Measurements from ENCODE around the gene EML6. TPM values are rescaled to one million over a fixed set of nuclear protein-coding genes. Genes with fewer than 3 reads are reported as not detected.
A peak's percentile ranks its signal among the peaks of the same experiment; 100 is the strongest.

The EML6 gene
- total RNA-seq, 4 donors from 2014 or later = 2.7 to 42.5 (median 11.9) TPM

DNA sequence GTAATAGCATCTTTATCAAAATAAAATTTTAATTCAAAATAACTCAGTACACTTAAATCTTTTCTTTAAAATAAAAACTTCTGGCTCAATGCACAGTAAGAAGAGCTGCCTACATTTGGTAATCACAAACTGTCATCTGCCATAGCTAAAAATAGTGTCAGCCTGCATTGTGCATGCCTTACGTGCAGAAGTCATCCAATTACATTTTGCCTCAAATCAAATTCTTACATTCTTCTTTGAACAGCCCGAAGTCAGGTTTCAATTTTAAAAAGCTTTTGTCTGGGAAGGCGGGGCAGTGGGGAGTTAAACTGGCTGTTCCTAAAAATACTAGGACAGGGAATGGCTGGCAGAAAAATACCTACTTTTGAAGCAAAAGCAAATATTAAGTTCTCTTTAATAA, 275.7 kb downstream of the EML6 start:
- H3K4me3 ChIP-seq = peak overlapping the region; percentile 28 to 56 (median 44)
- ATAC-seq = peak; percentile 88 to 89
- DNase-seq = peak; percentile 40 to 50
- peak overlapping the region; percentile 89 to 94 (median 91) for H3K27ac ChIP-seq
- no peaks in the 10 kb centered on the region for H3K27me3 ChIP-seq
- in situ Hi-C loops (cut with MboI; ENCODE audit: low sequenced_read_pairs in 4 of 4) (loop anchor here in 1 of 4 donors (25.0 kb wide), 1 partner anchor 887 kb away; the partner anchor contains the start of gene ACYP2), intact Hi-C loops (cut with DNase I; ENCODE audit: low total_unique reads) (no loop called here)
- no peaks in the 10 kb centered on the region for H3K9me3 ChIP-seq
- H3K36me3 ChIP-seq = no peaks in the 10 kb centered on the region
- TF ChIP-seq POLR2A (IDR thresholded peaks at IDR 0.05) = peak in 1 of 2 donors; percentile 42
- TF ChIP-seq, protein P1, sequence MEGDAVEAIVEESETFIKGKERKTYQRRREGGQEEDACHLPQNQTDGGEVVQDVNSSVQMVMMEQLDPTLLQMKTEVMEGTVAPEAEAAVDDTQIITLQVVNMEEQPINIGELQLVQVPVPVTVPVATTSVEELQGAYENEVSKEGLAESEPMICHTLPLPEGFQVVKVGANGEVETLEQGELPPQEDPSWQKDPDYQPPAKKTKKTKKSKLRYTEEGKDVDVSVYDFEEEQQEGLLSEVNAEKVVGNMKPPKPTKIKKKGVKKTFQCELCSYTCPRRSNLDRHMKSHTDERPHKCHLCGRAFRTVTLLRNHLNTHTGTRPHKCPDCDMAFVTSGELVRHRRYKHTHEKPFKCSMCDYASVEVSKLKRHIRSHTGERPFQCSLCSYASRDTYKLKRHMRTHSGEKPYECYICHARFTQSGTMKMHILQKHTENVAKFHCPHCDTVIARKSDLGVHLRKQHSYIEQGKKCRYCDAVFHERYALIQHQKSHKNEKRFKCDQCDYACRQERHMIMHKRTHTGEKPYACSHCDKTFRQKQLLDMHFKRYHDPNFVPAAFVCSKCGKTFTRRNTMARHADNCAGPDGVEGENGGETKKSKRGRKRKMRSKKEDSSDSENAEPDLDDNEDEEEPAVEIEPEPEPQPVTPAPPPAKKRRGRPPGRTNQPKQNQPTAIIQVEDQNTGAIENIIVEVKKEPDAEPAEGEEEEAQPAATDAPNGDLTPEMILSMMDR (IDR thresholded peaks at IDR 0.05 in 4 of 5, conservative IDR thresholded peaks at IDR 0.05 in 1 of 5) = no peak
- H3K4me1 ChIP-seq = peaks cover 86 to 89% of the 10 kb centered on the region in 2 donors

DNA sequence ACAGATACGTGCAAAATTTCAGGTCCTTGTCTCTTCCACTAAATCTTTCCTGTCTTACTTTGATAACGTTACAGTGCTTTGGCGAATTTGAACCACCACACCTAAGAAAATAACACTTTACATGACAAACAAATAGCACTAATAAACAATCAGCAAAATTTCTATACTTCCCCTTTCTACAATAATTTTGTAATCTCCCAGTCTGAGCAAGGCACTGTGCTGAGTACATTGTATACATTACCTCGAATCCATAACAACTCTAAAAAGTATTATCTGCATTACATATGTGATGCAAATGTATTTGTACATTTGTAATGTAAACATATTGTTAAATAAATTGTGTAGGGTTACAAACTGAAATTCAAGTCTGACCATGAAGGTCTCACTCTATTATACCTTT, 276.9 kb downstream of the EML6 start:
- in situ Hi-C loops (cut with MboI; ENCODE audit: low sequenced_read_pairs in 4 of 4) = loop anchor here in 2 of 4 donors (10.0 to 25.0 kb wide), 2 partner anchors 96 to 288 kb away; partner anchors contain the start of gene EML6 (in 1 of the 2)
- peak overlapping the region; percentile 89 to 94 (median 91) for H3K27ac ChIP-seq
- no peaks in the 10 kb centered on the region for H3K27me3 ChIP-seq
- DNase-seq (no peak), ATAC-seq (no peak)
- peak overlapping the region; percentile 28 to 56 (median 44) for H3K4me3 ChIP-seq
- TF ChIP-seq, protein P1 (IDR thresholded peaks at IDR 0.05 in 4 of 5, conservative IDR thresholded peaks at IDR 0.05 in 1 of 5) = no peak
- TF ChIP-seq POLR2A (IDR thresholded peaks at IDR 0.05) = no peak
- peaks cover 79 to 87% of the 10 kb centered on the region in 2 donors for H3K4me1 ChIP-seq
- intact Hi-C loops (cut with DNase I; ENCODE audit: low total_unique reads) = no loop called here
- no peaks in the 10 kb centered on the region for H3K36me3 ChIP-seq
- no peaks in the 10 kb centered on the region for H3K9me3 ChIP-seq

DNA sequence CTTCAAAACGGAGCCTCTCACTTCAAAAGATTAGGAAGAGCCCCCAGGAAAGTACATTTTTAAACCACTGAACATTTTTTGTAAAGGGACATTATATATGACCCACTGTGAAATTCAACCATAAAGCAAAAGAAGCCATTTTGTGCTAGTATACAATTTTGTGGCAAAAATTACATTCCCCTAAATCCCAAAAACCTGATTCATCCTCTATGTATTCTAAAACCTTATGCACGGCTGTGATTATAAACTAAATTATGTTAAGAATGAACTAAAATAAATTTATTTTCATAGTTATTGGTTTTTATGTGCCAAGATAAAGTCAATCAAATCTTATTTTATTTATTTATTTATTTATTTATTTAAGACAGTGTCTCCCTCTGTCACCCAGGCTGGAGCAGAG, 278.3 kb downstream of the EML6 start:
- intact Hi-C loops (cut with DNase I; ENCODE audit: low total_unique reads) (no loop called here), in situ Hi-C loops (cut with MboI; ENCODE audit: low sequenced_read_pairs in 4 of 4) (loop anchor here in 2 of 4 donors (10.0 to 25.0 kb wide), 2 partner anchors 97 to 289 kb away; partner anchors contain the start of gene EML6 (in 1 of the 2))
- Histone ChIP-seq H3K27me3 (no peaks in the 10 kb centered on the region), H3K27ac (peak overlapping the region; percentile 89 to 94 (median 91)), H3K4me3 (peak overlapping the region in 2 of 4 donors; percentile 9 to 56), H3K9me3 (no peaks in the 10 kb centered on the region), H3K4me1 (peaks cover 71 to 76% of the 10 kb centered on the region in 2 donors), H3K36me3 (no peaks in the 10 kb centered on the region)
- ATAC-seq (no peak), DNase-seq (no peak)
- TF ChIP-seq, protein P1 (IDR thresholded peaks at IDR 0.05 in 4 of 5, conservative IDR thresholded peaks at IDR 0.05 in 1 of 5) = no peak
- no peak for TF ChIP-seq POLR2A (IDR thresholded peaks at IDR 0.05)

DNA sequence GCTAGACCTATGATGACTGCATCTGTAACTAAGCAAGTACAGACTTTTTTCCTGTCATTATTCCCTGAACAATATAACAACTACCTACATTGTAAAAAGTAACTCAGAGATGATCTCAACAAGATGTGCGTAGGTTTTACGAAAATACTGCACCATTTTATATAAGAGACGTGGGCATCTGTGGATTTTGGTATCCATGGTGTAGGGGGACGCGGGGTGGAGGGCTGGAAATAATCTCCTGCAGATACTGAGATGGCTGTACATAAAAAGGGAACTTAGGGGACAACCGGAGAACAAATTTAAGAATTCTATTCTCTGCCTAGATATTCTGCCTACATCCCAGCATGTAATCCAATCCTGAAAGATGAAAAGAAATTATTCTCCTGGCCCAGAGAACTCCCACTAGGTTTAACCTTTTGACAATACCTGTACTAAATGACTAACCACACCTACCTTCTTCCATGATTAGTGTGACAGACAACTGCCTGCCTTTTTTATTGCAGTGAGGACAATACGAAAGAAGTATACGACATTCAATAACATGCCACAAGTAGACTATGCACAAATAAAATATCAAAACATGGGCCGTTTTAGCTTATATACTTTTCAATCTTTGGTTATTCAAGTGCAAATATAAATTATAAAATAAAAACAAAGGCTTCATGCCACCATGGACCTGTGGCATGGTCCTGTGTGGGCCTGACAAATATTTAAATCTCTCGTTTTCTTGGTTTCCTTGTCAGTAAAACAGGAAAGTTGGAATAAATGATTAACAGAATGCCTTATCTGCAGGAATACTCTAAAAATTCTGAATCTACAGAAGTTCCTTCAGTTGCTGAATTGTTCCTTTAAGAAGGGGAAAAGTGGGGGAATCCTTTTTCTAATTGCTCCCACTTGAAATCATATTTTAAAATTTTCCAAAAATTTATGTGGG, 280.5 kb downstream of the EML6 start:
- no peaks in the 10 kb centered on the region for H3K9me3 ChIP-seq
- in situ Hi-C loops (cut with MboI; ENCODE audit: low sequenced_read_pairs in 4 of 4) = loop anchor here in 2 of 4 donors (10.0 to 25.0 kb wide), 2 partner anchors 99 to 292 kb away; partner anchors contain the start of gene EML6 (in 1 of the 2)
- H3K4me1 ChIP-seq = peaks cover 52 to 64% of the 10 kb centered on the region in 2 donors
- peak overlapping the region; percentile 23 to 63 (median 53) for H3K4me3 ChIP-seq
- peak overlapping the region; percentile 89 to 94 (median 91) for H3K27ac ChIP-seq
- TF ChIP-seq POLR2A (IDR thresholded peaks at IDR 0.05) = no peak
- TF ChIP-seq, protein P1 (IDR thresholded peaks at IDR 0.05 in 4 of 5, conservative IDR thresholded peaks at IDR 0.05 in 1 of 5) = no peak
- intact Hi-C loops (cut with DNase I; ENCODE audit: low total_unique reads) = no loop called here
- H3K27me3 ChIP-seq = no peaks in the 10 kb centered on the region
- DNase-seq (no peak), ATAC-seq (no peak)
- no peaks in the 10 kb centered on the region for H3K36me3 ChIP-seq

All from gastrocnemius medialis (tissue), 4 donors.